NCI-H1417 treated with DMSO at 0.1 percent for 48 hours (cell line): ENCODE results near the gene ABI1.
A peak's percentile ranks its signal among the peaks of the same experiment; 100 is the strongest.

Experiments
- DNase-seq: peaks from one replicate; lab custom pipeline; 2025; lab: John Stamatoyannopoulos, UW

The ABI1 gene

DNA sequence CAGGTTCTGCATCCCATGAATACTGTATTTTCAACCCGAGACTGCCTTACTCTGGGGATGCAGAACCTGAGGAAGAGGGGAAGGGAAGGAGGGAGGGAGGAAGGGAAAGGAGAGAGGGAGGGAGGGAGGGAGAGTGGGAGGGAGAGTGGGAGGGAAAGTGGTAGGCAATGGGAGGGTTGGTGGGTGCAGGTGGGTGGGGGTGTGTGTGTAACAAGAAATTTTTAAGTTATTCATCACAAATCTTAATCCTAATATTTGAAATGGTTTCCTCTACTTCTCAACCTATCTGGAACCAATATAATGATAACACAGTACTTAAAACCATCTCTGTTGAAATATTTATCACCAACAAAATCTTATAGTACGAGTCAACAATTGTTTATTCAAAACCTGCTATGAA lies 95.2 kb downstream of the ABI1 start:
- no peak for DNase-seq

- DNase-seq = no peak
Observed at GRCh38 chr10:26759008-26759407, 101.8 kb downstream of the ABI1 start.

- DNase-seq = no peak
Observed at GRCh38 chr10:26755443-26755903, 105.3 kb downstream of the ABI1 start.

DNA sequence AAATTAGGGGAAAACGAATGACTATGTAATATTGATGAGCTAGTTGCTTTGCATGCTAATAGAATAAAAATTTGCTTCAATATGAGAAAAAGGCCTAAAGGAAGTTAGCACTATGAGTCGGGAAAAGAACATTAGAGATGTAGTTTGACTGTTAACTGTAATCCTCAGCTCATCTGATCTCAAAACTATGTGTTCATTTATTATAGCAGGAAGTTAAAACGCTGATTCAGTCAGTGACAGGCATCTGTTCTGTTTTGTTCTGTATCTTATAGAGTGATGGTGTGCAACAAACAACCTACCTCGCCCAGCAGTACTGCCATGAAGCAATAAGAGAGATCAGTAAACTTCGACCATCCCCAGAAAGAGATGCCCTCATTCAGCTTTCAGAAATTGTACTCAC lies 114.7 kb downstream of the ABI1 start:
- no peak for DNase-seq

DNA sequence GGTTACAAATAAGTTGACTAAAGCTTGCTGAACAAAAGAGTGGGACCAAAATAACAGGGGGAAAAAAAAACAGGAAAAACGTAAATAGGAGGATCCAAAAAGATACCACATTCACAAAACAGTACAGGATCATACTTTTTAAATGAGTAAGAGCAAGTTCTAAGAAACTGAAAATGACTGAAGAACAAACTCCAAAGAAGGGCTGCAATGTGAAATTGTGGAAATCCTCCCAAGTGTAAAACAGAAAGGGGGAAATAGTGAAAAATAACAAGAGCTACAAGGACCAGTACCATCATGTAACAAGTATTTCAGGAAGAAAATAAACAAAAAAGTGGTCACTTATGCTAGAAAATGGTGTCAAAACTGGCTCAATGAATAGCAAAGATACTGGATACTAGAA lies 116.9 kb downstream of the ABI1 start:
- DNase-seq = no peak

DNA sequence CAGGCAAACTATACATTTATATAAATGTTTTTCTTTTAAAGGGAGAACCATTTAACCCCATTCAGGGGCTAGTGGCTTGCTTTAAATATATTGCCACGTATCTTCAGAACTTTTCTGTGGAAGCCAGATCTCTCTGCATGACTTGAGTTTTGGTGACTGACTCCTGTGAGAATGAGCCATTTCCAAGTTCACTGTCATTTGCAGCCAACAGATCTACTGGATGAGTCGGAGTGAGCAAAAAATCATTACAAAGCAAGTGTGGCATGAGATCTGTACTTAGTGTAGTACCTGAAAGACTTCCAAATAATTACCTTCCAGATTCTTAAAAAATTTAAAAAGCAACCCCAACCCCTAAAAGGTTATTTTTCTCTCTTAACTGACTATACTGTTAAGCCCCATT lies 117.7 kb downstream of the ABI1 start:
- no peak for DNase-seq

DNA sequence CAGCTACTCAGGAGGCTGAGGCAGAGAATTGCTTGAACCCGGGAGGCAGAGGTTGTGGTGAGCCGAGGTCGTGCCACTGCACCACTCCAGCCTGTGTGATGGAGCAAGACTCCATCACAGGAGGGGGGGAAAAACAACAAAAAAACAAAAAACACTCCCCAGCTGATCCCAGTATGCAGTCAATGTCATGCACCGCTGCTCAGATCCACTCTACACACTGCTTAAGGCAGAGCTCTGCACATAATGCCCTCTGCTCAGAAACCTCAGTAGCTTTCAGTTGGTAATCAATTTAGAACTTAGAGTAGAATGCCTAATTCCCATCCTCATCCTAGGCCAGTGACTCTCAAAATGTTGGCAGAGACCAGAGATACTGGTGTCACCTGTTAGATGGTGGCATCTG lies 119.4 kb downstream of the ABI1 start:
- DNase-seq = no peak

- DNase-seq = no peak
Observed at GRCh38 chr10:26739071-26739631, 121.6 kb downstream of the ABI1 start.

DNA sequence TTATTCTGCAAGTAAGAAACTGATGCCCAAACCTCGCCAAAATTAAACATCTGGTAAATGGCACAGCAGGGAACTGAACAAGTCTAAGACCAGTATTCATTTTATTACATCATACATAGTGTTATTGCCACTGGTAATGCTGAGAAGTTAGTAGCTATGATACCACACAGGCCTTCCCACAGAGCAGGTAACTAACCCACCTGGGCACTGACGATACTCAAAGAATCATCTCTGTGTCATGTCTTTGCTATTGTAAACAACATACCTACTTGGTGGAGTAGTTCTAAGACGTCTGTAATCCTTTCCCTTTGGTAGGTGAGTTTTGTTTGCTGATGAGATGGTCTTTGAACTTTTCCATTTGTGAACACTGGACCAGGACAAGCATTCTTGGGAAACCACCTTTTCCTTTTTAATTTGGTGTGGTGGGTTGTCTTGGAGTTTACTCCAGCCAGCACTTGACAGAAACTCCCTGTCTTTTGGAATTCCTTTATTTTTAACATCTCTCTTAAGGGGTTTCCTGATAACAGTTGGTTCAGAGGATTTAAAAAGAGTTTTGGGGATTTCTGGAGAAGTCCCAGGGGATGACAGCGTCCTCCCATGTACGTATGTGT lies 122.4 kb downstream of the ABI1 start:
- no peak for DNase-seq

DNA sequence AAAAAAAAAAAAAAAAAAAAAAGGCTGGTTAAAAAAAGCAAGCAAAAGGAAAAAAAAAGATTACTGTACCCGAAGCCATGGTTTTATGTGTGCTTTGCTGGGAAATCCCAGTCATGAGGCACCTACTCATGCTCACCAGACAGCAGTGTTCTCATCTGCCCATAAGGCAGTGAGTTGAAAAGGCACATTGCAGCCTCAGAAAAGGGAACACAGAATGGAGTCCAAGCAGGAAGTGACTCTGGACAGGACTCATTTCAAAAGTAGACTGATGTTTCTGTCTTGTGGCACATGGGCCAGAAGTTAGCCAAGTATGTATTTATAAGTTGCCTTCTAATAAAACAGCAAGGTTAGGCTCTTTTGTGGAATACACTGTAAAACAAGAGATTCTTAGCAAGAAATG lies 123.0 kb downstream of the ABI1 start:
- DNase-seq = no peak

DNA sequence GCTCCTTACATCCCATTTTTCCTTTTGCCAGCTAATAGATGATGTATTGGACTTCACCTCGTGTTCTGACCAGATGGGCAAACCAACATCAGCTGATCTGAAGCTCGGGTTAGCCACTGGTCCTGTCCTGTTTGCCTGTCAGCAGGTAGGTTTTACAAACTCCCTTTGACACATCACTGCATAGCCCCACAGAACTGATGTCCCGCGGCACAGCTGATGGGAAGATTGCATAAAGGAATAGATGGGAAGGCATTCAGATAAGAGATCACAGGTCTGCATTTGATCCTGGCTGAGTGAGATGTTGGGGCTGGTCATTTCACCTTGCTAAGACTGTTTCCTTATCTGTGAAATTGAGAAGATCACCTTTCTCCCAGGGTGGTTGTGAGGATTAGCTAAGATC lies 125.3 kb downstream of the ABI1 start:
- no peak for DNase-seq

DNA sequence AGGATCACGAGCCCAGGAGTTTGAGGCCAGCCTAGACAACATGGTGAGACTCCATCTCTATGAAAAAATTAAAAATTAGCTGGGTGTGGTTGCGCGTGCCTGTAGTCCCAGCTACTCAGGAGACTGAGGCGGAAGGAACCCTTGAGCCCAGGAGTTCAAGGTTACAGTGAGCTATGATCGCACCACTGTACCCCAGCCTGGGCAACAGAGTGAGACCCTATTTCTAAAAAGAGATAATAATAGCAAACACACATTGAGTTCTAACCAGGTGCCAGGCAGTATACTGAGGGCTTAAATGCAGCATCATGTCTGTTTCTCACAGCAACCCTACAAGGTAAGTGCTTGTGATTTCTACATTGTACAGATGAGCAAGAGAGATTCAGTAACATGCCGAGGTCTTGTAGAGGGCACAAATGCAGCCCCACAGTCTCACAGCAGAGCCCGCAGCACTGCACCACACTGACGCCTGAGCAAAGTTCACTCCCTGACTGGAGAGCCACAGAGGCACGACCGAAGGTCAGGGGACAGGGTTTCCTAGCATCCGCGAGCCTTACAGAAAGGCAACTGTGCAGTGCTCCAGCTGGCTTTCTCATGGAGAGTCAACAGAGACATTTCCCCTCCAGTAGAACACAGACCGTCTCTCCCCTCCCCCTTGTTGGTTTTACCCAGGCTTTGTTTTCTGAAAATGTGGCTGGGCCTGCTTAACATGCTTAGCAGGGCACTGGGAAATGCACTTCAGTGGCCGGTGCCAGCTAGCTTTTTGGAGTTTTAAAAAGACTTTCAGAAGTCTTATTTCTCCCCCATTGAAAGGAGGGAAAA lies 126.8 kb downstream of the ABI1 start:
- peak; percentile 20 for DNase-seq

DNA sequence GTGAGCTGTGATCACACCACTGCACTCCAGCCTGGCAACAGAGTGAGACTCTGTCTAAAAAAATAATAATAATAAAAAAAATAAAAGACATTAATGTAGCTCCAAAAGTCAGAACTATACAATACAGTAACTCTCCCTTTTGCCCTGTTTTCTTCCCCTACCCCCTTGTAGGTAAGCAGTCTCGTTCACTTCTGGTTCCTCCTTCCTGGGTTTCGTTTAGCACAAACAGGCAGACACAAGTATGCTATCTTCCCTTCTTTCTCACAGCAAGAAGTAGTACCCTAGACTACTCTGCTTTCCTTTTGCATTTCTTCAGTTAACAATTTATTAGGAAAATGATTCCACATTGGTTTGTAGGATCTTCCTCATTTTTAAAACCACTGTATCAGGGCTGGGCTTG lies 130.2 kb downstream of the ABI1 start:
- DNase-seq = no peak

- DNase-seq = no peak
Observed at GRCh38 chr10:26729395-26729794, 131.4 kb downstream of the ABI1 start.

DNA sequence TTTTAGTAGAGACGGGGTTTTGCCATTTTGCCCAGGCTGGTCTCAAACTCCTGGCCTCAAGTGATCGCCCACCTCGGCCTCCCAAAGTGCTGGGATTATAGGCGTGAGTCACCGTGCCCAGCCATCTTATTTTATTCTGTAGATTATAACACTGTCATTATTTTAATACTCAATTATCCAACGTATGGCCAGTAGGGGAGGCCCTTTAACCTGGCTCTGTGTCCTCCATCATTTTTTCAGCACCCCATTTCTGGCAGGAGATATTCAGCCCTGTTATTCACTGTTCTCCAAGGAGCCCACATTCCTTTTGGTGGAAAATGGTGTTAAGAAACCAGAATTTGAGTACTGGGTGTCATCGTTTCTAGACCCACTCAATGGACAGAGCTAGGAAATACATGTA lies 131.8 kb downstream of the ABI1 start:
- no peak for DNase-seq

DNA sequence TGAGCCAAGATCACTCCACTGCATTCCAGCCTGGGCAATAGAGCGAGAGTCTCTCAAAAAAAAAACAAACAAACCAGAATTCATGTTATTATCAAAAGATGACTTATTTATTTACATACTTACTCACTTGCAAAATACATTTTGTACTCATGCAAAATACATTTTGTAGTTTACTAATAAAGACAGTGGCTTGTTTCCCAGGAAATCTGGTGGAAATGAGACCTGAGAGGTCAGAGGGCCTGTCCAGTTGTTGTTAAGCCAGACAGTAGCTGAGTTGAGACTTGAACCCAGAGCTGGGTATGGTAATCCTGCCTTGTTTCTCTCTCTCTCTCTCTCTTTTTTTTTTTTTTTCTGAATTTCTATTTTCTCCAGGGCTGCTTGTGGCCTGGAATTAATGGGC lies 133.8 kb downstream of the ABI1 start:
- no peak for DNase-seq

GRCh38 chr10:26725837-26726727 lies 134.7 kb downstream of the ABI1 start:
- DNase-seq = no peak

- DNase-seq = no peak
Observed at GRCh38 chr10:26723016-26723415, 137.7 kb downstream of the ABI1 start.

DNA sequence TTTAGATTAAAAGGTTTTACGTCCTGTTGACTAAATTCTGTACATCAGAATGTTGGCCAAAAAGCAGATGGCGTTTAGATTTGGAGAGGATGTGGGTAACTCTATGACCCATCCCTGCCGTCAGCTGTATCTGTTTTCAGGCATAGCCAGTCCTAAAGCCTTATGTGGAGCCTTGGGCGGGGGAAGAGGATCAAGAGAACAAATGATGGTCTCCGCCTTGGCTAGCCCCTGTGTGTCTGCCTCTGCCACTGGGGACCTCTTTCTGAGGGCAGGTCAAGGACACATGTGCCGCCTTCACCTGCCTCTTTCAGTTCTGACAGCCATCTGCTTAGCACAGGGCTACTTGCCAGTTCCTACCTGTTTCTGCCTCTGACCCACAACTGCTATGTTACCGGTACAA lies 139.2 kb downstream of the ABI1 start:
- DNase-seq = no peak

DNA sequence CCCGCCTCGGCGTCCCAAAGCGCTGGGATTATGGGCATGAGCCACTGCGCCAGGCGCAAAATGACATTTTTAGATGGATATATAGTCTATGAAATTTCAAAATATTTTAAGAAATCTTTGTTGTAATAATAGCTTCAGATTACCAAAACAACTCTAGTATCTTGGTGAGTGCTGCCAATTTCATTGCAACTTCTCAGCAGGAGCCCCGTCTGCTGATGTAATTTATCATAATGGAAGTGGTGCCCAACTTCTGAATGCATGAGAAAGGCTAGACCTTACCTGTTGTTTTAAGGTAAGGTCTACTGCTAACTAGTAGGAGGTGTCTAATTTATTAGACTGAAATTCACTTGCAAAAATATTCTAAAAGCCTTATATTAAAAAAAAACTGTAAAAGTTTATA lies 143.3 kb downstream of the ABI1 start:
- no peak for DNase-seq

GRCh38 chr10:26715137-26715487 lies 145.6 kb downstream of the ABI1 start:
- no peak for DNase-seq

DNA sequence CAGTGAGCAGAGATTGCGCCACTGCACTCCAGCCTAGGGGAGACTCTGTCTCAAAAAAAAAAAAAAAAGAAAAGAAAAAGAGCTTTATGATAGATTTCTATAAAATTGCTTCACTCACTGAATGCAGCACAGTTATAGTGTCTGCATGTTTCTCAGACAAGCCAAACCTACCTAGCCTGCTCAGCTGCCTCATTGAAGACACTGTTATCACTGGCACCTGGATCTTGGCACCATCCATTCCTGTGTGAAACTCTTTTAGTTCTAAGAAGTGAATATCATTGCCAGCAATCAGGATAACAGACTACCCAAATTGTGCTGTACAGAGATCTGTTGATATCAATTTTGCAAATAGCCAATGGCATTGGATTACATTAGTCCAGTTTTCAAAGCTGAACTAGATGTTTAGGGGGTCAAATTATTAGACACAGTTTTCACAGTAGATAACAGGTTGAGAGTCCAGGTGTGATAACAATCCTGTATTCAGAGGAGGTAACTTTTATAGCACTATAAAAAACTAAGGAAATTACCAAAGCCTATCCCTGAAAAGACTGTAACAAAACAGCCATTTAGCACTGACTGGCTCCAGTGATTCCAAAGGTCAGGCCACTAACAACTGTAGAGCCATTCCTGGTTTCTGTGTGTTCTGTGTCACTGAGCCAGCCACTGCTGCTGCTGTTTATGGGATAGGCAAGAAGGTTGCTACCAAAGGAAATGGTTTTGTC lies 146.2 kb downstream of the ABI1 start:
- no peak for DNase-seq
